ENCODE measurements around the gene RGS7. TPM values are rescaled to one million over a fixed set of nuclear protein-coding genes. Genes with fewer than 3 reads are reported as not detected.

Gene RGS7
- total and polyA plus RNA-seq, 2 of the 8 experiments (the other 6 are each of a cell fraction or from before 2014, with no cell fraction given), result 1.6 to 3.0 TPM

DNA sequence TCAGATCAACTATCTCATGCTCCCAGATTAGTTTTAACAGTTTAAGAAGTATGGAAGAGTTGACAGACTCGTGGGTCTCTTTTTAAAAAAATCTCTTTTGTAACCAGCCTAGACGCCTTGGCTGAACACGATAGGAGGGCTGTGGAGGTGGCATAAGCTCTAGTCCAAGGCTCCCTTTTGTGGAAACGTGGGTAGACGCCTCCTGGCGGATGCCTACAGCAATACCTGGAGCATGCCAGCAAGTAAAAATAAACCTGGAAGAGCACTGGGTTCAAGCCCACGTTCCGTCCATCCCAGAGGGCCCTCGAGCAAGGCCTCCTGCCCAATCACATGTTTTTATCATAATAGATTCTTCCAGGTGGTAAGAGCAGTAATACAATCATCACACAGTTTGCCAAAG, 87.9 kb downstream of the RGS7 start:
- no peak overlapping the region for H3K23ac ChIP-seq (ENCODE audit: insufficient read length)
- no peak overlapping the region for H4K5ac ChIP-seq (ENCODE audit: insufficient read length, low read depth, low read length)
- TF ChIP-seq YY1 (IDR thresholded peaks at IDR 0.05; ENCODE audit: low read depth, low read length) (no peak), RAD21 (IDR thresholded peaks at IDR 0.05 in 1 of 2, conservative IDR thresholded peaks at IDR 0.05 in 1 of 2; ENCODE audit: low read depth in 2 of 2, low read length in 2 of 2) (peak; percentile 60 to 75)
- TF ChIP-seq, protein P1, sequence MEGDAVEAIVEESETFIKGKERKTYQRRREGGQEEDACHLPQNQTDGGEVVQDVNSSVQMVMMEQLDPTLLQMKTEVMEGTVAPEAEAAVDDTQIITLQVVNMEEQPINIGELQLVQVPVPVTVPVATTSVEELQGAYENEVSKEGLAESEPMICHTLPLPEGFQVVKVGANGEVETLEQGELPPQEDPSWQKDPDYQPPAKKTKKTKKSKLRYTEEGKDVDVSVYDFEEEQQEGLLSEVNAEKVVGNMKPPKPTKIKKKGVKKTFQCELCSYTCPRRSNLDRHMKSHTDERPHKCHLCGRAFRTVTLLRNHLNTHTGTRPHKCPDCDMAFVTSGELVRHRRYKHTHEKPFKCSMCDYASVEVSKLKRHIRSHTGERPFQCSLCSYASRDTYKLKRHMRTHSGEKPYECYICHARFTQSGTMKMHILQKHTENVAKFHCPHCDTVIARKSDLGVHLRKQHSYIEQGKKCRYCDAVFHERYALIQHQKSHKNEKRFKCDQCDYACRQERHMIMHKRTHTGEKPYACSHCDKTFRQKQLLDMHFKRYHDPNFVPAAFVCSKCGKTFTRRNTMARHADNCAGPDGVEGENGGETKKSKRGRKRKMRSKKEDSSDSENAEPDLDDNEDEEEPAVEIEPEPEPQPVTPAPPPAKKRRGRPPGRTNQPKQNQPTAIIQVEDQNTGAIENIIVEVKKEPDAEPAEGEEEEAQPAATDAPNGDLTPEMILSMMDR (IDR thresholded peaks at IDR 0.05; ENCODE audit: control extremely low read depth in 1 of 3, insufficient read depth in 1 of 3, low read depth in 1 of 3, low read length in 3 of 3), result peak; percentile 49 to 62 (median 53)
- H2AK5ac ChIP-seq (ENCODE audit: low read depth, low read length), result no peak overlapping the region
- no peak overlapping the region for H3K4ac ChIP-seq (replicated peaks; ENCODE audit: insufficient read length, low read depth, low read length)
- no peak overlapping the region for H3K27ac ChIP-seq (ENCODE audit: low read depth, low read length)
- H3K79me2 ChIP-seq (ENCODE audit: control insufficient read depth in 1 of 2, insufficient read depth in 2 of 2, low read length in 2 of 2), result no peaks in the 10 kb centered on the region
- H3K14ac ChIP-seq (ENCODE audit: insufficient read length), result no peak overlapping the region
- H2BK5ac ChIP-seq (ENCODE audit: low read depth, low read length), result no peak overlapping the region
- H3K27me3 ChIP-seq (replicated peaks in 1 of 4; ENCODE audit: control insufficient read depth in 3 of 4, extremely low read depth in 1 of 4, insufficient read depth in 3 of 4, low read length in 3 of 4), result no peaks in the 10 kb centered on the region
- CTCF ChIA-PET (ENCODE audit: partially characterized antibody), result interaction anchor here (0.7 to 2.8 kb wide), 10 partner anchors 15 to 302 kb away, joined by 3 to 15 read pairs (median 6); no protein-coding TSS in a partner anchor
- DNase-seq (ENCODE audit: low read depth in 1 of 2, low spot score in 2 of 2), result peak in 1 of 2 experiments; percentile 53
- H4K91ac ChIP-seq (replicated peaks; ENCODE audit: insufficient read length, low read length), result no peak overlapping the region
- 70% methylated on average over 9 of the region's 9 CpGs; no CpG with 5 or more reads in 1 of the 2 experiments for WGBS, 2 experiments (ENCODE audit: extremely low coverage in 1 of 2, insufficient coverage in 1 of 2, insufficient read length in 1 of 2, insufficient replicate concordance in 2 of 2, low coverage in 1 of 2, low lambda C conversion rate in 2 of 2, missing lambda C conversion rate in 1 of 2)
- H3K36me3 ChIP-seq (ENCODE audit: control insufficient read depth in 2 of 4, insufficient read depth in 4 of 4, low read length in 3 of 4), result no peaks in the 10 kb centered on the region
- POLR2A ChIA-PET (ENCODE audit: partially characterized antibody), result no interaction called here
- peak; percentile 13 for FAIRE-seq
- H2BK15ac ChIP-seq (ENCODE audit: low read length), result no peak overlapping the region
- no peak overlapping the region for H3K4me3 ChIP-seq (ENCODE audit: extremely low read depth in 1 of 4, insufficient read depth in 2 of 4, low read depth in 3 of 4, low read length in 4 of 4)
- H2AFZ ChIP-seq (ENCODE audit: low read length), result no peak overlapping the region
- no peak overlapping the region for H3K56ac ChIP-seq (replicated peaks; ENCODE audit: insufficient read length, low read depth, low read length)
- H3K18ac ChIP-seq (ENCODE audit: extremely low read depth, low read length), result no peak overlapping the region
- H2BK120ac ChIP-seq (replicated peaks; ENCODE audit: low read depth, low read length), result no peak overlapping the region
- peaks cover 4 to 6% of the 10 kb centered on the region in 2 experiments; a peak in 3 of 4 replicates for H3K9me3 ChIP-seq (ENCODE audit: insufficient read depth in 2 of 2, low read depth in 1 of 2, low read length in 1 of 2)
- no peak overlapping the region for H2BK20ac ChIP-seq (ENCODE audit: low read length)
- no peaks in the 10 kb centered on the region for H3K4me1 ChIP-seq (replicated peaks in 1 of 4; ENCODE audit: control insufficient read depth in 3 of 4, insufficient read depth in 4 of 4, low read length in 3 of 4)
- no peak overlapping the region for H3K4me2 ChIP-seq (ENCODE audit: insufficient read depth in 1 of 2, low read depth in 2 of 2, low read length in 2 of 2)
- H4K20me1 ChIP-seq (replicated peaks in 1 of 2; ENCODE audit: control insufficient read depth in 1 of 2, insufficient read depth in 2 of 2, low read length in 2 of 2), result no peaks in the 10 kb centered on the region
- no peaks in the 10 kb centered on the region for H3K23me2 ChIP-seq (ENCODE audit: low read depth, low read length)
- H4K8ac ChIP-seq (ENCODE audit: extremely low read depth, insufficient read depth, low read length), result no peak overlapping the region
- no peak overlapping the region for H2BK12ac ChIP-seq (ENCODE audit: low read depth, low read length)
- H3K9ac ChIP-seq (replicated peaks in 1 of 4; ENCODE audit: extremely low read depth in 1 of 4, low read depth in 3 of 4, low read length in 3 of 4), result no peak overlapping the region
- H3K79me1 ChIP-seq (ENCODE audit: low read depth, low read length), result no peaks in the 10 kb centered on the region
